GM19438 (cell line): ENCODE results near the gene RPS6KA2.

Source experiments
- ATAC-seq: cut with Tn5 transposase; IDR thresholded peaks from one replicate; pipeline ENCODE4 v1.9.1; 2021; ENCODE audit warnings: low read depth; ENCODE audit not compliant: unreplicated experiment

The RPS6KA2 gene

DNA sequence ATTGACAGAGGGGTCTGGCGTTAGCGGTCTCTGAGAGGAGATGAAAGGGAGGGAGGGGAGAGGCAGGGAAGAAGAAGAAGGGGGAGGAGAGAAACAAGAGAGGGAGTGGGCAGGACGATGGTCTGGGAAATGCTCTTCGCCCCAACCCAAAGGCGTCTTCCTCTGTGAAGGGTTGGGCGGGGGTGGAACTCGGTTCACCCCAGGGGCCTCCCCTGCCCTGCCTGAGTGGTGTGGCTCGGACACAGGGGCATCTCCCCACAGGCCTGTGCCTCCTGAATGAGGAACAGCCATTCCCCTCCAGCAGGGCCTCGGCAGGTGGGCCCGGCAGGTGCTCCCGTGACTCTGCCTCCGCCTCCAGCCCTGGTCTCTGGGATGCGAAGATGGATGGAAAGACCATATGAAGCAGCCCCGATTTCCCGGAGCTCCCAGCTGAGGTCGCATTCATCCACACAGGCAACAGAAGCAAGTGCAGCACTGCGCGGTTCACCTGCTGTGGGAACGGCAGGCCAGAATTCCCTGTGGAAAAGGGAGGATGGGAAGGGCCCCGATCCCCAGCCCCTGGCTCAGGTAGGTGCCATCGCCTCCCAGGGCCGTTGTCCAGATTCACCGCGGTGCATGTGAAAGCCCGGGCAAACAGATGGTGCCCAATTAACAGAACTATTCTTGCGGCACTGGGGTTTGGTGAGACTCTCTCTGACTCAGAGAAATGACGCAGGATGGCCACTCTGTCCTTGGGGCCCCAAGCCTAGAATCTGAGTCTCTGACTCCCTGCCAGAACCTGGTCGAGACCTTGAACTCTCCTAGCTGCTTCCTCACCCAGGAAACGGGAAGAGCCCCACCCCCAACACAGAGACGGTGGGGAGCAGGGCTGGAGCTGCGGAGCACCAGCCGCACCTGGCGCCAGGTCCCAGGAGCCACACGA lies 29.4 kb upstream of the RPS6KA2 start:
- ATAC-seq: no peak

DNA sequence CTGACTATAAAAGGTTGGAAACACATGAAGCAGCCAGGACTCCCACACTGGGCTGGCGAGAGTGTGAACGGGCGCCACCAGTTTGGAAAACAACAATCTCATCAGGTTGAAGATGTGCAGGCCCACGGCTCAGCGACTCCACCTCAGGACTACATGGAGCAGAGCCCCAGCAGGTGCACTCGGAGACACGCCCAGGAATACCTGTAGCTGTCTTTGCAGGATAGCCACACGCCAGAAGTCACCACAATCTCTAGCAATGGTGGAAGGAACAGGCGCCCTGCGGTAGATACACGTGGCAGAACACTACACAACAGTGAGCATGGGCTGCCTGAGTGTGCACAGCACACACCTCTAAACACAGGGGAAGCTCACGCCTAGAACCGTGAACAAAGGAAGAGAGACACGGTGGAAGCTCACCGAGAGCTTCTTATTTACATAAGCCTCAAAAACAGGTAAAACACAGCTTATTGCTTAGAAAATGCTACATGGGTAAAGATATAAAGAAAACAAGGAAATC lies 28.7 kb upstream of the RPS6KA2 start:
- ATAC-seq: no peak

DNA sequence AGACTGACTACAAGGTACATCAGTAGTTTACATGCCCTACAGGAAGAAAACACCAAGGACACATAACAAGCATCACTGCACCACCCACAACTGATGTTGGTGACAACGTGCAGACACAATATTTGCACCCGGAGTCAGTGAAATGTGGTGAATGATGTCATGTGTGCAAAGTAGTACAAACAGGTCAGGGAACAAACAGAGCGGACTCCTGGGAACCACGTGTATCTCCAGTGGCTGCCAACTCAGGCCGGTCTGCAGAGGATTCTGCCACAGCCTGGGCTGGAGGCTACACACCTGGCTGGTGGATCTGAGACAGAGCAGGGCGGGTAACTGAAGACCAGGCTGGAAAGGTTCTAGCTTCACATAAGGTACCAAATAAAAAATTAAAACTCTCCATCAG lies 28.2 kb upstream of the RPS6KA2 start:
- ATAC-seq: no peak

DNA sequence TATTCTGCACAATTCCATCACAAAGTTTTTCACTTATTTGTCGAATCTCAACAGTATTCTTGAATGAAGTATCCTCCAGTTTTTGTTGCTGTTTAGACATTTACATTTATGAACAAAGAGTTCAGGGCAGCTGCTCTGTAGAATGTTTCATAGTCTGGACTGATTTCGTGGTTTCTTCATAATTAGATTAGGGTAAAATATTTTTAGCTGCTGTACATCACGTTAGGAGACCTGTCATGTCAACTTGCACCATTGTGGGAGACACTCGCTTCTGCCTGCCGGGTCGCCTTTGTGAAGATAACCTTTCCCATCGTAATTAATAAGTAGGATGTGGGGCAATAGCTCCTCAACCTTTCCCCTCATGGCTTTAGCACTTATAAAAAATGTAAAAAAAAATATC lies 27.5 kb upstream of the RPS6KA2 start:
- ATAC-seq: no peak

DNA sequence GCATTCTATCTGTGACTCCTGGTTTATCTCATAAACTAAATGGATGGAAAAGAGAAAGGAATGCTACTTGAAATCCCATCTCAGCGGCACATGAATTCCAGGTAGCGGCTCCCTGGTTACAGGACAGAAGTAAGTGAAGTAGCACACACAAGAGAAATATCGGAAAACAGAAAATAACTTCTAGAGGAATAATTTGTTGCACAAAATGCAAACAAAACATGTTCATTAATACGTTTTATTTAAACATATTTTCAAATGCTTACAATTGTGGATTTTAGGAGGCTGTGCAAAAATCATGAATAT lies 26.5 kb upstream of the RPS6KA2 start:
- ATAC-seq: no peak

DNA sequence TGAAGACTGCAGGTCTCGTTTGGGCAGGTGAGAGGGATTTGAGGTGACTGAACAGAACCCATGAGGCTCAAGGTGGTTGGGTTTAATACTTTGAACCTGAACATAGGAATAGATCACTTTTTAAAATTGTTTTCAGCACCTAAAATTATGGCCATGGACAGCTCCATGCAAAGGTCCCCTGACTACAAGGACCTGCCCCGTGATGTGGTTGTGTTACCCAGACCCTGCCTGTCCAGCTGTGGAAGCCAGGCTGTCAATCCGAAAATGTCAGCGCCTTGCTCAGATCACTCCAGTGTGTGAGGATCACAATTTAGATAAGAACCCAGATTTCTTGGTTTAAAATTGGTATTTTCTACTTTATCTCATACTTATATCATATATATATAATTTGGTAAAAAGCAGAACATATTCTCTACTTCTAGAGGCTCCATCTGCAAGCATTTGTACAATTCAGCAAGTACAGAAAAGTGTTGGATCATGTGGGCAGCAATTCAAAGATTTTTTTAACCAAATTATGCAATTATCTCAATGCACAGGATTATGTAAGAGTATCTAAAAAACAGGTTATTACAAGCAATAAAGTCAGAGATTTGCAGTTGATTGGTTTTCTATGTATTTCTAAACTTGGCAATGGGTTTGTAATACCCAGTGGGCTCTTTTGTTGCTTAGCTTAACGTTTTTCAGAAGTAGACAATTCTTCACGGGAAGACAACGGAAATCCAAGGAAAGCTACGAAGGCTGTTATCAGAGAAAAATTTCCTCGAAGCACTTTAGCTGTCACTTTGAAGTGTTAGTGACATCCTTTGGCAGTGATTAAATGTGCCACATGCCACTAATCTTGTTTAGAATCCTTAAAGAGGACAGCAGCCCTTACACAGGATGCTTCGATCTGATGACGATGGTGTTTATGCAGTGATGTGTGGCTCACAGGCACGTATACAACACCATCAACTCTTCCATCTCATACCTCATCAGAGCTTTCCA lies 24.1 kb upstream of the RPS6KA2 start:
- ATAC-seq: no peak

DNA sequence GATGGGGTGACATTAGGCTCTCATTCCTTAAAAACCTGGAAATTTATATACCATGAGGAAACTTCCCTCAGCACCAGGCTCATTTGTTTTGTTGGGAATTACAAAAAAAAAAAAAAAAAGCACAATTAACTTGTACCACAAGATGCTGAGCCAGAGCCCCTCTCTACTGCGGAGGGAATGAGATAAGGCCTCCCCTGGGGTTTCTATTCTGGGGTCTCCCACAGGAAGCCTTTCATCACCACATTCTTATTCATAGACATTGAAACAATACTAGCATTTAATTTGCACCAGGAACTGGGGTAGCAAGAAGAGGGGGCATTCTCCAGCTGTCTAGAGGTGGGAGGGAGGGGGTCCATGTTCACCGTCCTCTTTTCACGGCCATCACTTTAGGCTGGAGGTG lies 23.0 kb upstream of the RPS6KA2 start:
- ATAC-seq: no peak

DNA sequence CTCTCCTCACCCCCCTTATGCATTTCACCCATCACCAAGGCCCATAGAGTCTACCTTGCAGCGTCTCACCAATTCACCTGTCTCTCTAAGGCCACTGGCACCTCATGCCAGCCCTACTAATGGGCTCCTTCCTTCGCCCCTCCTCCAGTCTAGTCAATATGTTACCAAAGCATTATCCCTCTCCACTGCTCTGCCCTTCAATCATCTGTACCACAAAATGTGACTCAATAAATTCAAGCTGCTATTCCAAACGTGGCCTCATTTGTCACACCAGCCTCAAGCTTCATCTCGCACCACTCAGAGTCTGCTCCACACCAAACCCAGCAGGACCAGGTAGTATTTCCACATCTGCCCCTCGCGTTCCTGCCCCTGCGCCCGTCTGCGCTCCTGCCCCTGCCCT lies 21.8 kb upstream of the RPS6KA2 start:
- ATAC-seq: no peak

DNA sequence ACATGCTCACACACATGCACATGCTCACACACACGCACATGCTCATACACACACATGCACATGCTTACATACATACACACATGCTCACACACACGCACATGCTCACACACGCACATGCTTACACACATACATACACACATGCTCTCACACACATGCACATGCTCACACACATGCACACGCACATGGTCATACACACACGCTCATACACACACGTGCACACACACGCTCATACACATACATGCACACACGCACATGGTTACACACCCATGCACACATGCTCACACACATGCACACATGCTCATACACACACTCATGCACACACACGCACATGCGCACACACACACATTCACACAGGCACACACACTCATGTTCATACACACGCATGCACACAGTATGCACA lies 20.8 kb upstream of the RPS6KA2 start:
- ATAC-seq: no peak

DNA sequence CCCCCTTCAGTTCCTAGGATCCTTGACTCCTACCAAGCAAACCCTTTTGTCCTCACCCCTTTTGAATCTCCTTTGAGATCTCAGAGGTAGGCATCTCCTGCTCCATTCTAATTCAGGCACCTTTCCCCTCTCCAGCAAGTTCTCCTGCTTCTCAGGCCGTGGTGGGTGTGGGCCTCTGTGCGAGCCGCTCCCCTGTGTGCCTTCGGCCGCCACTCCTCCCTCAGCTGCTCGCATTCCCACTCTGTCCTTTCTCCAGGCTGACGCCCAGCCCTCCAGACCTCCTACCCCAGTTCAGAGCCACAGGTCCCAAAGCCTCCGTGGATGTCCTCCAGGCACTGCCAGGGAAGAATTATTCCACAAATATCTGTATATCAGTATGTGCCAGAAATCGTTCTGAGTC lies 19.7 kb upstream of the RPS6KA2 start:
- no peak for ATAC-seq

DNA sequence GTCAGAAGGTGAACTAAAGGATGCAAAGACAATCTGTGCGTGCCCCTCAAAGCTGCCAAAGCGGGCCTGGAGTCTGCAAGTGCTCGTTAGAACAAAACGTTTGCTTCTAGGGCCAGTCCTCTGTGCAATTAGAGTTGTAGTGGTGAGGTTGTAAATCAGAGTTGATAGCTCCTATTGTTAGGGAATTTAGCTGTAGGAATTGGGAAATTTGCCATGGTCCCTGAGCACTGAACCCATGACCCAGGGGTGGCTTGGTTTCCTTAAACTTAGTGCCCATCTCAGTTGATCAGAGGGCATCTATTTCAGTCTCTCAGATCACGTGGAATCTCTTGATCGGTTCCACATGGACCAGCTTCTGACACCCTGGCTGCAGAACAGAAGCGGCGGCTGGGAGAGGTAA lies 18.8 kb upstream of the RPS6KA2 start:
- ATAC-seq: no peak

DNA sequence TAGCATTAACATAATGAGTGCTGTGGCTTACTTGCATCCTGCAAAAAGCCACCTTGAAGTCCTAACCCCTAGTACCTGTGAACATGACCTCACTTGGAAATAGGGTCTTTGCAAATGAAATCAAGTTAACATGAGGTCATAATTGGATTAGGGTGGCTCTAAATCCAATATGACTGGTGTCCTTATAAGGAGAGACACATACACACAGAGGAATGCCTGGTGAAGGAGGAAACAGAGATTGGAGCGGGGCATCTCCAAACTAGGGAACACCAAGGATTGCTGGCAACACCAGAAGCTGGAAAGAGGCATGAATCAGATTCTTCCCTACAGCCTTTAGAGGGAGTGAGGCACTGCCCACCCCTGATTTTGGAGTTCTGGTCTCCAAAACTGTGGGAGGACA lies 17.6 kb upstream of the RPS6KA2 start:
- no peak for ATAC-seq

DNA sequence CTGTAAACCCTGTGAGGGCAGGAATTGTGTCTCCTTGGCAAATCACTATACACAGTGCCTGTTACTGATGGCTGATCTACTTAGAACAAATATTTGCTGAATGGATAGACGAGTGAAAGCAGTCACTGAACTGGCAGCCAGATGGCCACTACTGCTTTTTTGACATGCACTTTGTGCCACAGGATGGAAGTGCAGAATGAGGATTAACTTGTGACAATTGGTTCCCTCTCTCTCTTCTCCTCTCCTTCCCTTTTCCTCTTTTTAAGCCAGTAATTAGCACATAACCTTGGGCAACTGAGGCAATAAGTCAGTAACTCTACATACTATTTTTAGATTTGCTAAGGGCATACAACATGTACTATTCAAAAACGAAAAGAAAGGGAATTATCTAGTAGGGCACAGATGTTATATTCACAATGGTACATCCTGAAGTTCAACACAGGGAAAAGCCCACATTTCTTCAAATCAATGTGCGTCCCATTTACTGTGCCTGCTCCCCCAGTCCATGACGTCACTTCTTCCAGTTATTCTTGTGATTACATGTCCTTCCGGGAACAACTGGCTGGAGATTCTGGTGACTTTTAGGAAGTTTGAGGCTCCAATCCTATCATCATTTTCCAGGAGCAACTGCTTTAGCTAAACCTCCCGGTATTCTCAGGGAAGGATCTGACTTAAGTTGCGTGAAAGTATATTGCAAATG lies 17.0 kb upstream of the RPS6KA2 start:
- ATAC-seq: no peak

DNA sequence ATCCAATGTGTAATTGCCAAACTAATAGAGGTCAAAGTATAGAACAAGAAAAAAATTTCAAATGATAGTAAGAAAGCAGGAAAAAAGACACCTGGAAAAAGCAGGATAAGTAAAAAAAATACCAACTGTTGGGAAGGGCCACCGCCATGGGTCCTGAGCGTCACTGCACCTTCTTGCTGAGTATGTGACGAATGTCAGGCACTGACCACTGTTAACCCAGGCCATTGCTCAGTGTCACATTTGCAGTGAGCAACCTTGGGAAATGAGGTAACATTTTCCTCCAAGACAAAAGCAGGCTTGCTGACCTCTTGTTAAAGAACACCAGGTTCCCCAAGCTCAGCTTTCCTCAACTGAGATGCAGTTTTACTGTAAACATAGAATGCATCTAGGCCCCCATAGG lies 15.6 kb upstream of the RPS6KA2 start:
- ATAC-seq: no peak

DNA sequence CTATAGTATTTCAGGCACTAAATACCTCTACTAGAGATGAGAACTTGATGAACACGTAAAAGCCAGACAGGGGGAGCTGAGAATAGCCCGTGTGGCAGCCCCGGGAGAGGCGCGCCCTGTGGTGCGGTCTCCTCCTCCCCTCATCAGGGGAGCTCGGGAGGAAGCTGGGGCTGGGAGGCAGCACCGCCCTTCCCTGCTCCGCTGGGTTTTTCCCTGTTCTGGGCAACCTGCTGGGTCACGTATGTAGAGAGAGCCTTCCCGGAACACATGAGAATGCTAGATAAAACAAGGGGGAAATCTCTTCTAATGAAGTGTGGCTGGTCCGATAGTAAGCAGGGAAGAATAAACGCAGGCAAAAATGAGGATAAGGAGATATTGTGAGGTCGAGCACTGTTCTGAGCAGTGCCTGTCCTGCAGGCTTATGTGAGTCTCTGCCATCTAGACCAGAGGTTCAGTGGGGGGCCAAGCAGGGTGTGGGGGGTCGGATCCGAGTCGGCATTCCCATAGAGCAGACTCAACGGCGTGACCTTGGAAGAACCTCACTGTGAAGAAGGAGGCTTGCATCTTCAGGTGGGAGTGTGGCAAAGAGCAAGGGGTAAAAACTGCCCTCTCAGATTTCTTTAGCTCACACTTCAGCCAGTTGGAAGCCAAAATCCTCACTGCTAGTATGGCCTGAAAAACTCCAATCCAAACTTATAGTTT lies 13.4 kb upstream of the RPS6KA2 start:
- no peak for ATAC-seq

DNA sequence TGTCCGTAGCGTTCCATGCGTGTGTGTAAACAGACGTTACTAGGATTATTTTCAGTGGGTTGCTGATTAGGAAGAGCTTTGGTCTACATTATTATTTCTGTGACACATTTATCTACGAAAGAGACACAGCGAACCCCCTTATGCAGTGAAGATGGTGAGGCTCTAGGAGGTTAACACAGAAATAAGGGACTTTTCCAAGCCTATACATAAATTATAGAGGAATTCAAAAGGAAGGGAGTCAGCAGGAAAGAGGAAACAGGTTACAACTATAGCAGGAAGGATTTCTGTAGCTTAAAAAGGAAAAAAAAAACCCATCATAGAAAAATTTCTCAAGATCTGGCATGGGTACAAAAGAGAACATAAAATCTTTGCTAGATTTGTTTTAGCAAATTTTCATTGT lies 12.9 kb upstream of the RPS6KA2 start:
- no peak for ATAC-seq

DNA sequence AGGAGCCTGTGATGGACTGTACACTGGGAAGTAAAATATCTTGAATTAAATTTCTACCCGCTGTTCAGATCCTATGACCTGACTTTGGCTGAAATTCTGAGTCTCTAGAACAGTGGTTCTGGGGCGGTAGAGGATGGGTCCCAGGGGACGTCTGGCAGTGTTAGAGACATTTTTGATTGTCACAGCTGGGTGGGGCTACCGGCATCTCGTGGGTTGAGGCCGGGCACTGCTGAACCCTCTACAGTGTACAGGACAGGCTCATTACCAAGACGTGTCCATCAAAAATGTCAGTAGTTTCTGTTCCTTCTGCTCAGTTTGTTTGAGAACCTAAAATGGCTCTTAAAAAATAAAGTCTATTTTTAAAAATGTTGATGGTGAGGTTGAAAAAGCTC lies 11.5 kb upstream of the RPS6KA2 start:
- no peak for ATAC-seq

DNA sequence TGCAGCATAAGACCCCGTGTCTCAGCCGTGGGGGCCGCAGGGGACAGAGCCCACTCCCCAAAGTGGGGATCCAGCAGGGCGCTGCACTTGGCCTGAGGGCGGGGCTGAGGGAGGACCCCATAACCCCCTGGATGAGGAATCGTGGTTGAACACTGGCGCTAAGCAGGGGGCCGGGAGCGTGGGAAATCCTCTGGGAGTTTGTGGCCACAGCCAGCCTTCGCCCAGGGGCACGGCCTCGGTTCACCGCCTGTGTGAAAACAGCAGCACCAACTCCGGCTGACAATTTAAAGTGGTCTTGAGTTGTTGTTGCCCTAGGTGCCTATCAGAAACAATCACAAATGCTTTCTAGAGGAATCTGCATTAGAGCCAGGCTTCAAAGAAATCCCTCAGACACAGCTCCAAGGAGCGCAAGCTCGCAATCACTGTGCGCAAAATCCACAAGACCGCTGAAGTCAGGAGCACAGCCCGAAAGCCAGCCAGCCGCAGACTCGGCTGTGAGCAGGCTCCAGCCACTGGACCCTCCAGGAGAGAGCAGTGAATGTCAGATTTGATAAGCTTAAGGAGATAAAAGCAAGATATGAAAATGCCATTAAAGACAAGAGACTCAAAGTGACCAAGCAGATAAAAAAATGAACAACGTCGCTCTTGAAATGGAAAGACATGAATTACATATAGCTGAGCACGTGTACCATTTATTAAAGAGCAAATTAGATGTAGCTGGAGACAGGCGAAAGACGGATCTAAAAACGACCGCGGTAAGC lies 10.9 kb upstream of the RPS6KA2 start:
- no peak for ATAC-seq

DNA sequence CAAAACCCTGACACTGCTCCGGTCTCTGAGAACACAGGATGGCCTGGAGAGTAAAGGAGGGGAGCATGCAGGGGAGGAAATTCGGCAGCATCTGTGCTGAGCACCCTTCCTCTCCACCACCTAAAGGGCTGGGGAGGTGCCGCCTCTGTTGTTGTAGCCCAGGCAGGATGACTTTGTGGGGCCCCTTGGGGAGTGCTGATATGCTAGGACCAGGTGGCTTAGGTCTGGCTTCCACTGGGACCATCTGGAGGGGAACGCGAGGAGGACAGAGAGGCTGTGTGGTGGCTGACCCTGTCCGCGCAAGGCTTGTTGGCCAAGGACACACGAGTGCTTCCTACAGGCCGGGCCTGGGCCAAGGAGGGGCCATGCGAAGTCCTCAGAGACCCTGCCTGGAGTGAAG lies 9.9 kb upstream of the RPS6KA2 start:
- ATAC-seq: no peak
